ENCODE measurements around the gene GNPTG. TPM values are rescaled to one million over a fixed set of nuclear protein-coding genes. Genes with fewer than 3 reads are reported as not detected.

Gene GNPTG
- total and polyA plus RNA-seq, 9 of the 15 experiments (the other 6 are each of a cell fraction or from before 2014, with no cell fraction given): 0.69 to 33.3 (median 13.6) TPM

DNA sequence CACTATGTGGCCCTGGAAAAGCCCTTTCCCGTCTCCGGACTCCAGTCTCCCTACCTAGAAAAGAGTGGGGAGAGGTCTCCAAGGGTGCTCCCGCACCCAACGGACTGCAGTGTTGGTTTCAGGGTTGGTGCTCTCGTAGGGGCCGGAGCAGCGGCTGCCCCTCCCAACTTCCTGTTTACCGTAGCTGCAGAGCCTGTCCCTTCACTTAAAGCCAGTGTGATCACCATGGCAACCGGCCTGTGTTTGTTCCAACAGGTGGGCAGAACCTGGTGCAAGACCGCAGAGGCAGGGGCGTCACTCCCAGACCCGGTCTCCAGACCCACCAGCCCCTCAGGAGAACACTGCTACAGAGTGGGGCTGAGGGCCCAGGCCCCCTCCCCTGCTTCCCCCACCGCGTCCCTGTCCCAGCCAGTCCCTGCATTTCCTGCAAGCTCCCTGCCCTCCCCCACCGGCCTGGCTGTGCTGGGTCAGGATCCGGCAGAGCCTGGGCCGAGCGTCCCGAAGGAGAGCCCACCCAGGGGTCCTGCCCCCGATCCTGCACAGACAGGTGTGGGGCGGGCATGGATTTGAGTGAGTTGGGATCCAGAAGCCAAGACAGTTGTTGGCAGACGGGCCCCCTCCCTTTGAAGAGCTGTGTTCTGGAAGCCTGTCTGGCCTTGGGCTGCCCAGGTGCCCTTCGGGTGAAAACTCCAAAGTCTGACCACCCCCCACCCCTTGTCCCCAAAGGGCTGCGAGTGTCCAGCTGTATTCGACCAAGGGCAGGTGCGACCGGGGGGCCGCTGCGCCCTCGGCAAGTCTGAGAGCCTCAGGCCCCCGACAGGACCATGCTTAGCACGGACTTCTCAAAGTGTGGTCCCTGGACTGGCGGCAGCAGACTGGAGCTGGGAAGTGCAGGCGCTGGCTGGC lies 19.8 kb upstream of the GNPTG start (continued):
- TF ChIP-seq DMBX1 (CRISPR knock-in tag; IDR thresholded peaks at IDR 0.05; ENCODE audit: borderline replicate concordance): no peak
- no peak for TF ChIP-seq IRF9 (tag; IDR thresholded peaks at IDR 0.05)
- TF ChIP-seq SMAD2 (IDR thresholded peaks at IDR 0.05; ENCODE audit: low read depth, low read length): no peak
- TF ChIP-seq POU5F1 (IDR thresholded peaks at IDR 0.05; ENCODE audit: borderline replicate concordance, low read depth, low read length, partially characterized antibody): no peak
- TF ChIP-seq HCFC1 (IDR thresholded peaks at IDR 0.05; ENCODE audit: low read depth, low read length): no peak
- TF ChIP-seq PRPF4 (IDR thresholded peaks at IDR 0.05; ENCODE audit: insufficient read depth, low read depth, low read length, poor library complexity, severe bottlenecking): no peak
- no peak for TF ChIP-seq RNF219 (CRISPR knock-in tag; IDR thresholded peaks at IDR 0.05)
- no peak for TF ChIP-seq CREB1 (IDR thresholded peaks at IDR 0.05)
- TF ChIP-seq CREB1 (CRISPR knock-in tag; IDR thresholded peaks at IDR 0.05): 0 out of 2 replicates have a peak, but pooled peaks have one; percentile 18
- no peak for TF ChIP-seq SAP30 (IDR thresholded peaks at IDR 0.05; ENCODE audit: borderline replicate concordance, insufficient read depth, low read depth, low read length, poor library complexity, severe bottlenecking)
- no peak for TF ChIP-seq CREM (IDR thresholded peaks at IDR 0.05; ENCODE audit: low read depth)
- no peak for TF ChIP-seq ZNF175 (CRISPR knock-in tag; IDR thresholded peaks at IDR 0.05; ENCODE audit: low read depth)
- TF ChIP-seq ETS2 (tag; IDR thresholded peaks at IDR 0.05; ENCODE audit: borderline replicate concordance, poor library complexity, severe bottlenecking): peak; percentile 43
- TF ChIP-seq, protein P1, sequence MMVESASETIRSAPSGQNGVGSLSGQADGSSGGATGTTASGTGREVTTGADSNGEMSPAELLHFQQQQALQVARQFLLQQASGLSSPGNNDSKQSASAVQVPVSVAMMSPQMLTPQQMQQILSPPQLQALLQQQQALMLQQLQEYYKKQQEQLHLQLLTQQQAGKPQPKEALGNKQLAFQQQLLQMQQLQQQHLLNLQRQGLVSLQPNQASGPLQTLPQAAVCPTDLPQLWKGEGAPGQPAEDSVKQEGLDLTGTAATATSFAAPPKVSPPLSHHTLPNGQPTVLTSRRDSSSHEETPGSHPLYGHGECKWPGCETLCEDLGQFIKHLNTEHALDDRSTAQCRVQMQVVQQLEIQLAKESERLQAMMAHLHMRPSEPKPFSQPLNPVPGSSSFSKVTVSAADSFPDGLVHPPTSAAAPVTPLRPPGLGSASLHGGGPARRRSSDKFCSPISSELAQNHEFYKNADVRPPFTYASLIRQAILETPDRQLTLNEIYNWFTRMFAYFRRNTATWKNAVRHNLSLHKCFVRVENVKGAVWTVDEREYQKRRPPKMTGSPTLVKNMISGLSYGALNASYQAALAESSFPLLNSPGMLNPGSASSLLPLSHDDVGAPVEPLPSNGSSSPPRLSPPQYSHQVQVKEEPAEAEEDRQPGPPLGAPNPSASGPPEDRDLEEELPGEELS (CRISPR knock-in tag; IDR thresholded peaks at IDR 0.05; ENCODE audit: borderline replicate concordance): peak; percentile 85; the same call in 1 of the 2 replicates
- TF ChIP-seq SREBF1 (IDR thresholded peaks at IDR 0.05; ENCODE audit: borderline replicate concordance, low read depth, low read length): no peak
- TF ChIP-seq RNF2 (IDR thresholded peaks at IDR 0.05): peak; percentile 18; the same call in 1 of the 2 replicates
- TF ChIP-seq MXD1 (CRISPR knock-in tag; IDR thresholded peaks at IDR 0.05; ENCODE audit: borderline replicate concordance, poor library complexity, severe bottlenecking): no peak
